Cardiac fibroblast (primary cell): ENCODE data around the gene ZC3H4.

Source experiments
- DNase-seq, 2 donors: peaks; one replicate each; pipeline versions ENCODE4 v3.0.0 to v3.0.0-alpha.2; 2010; ENCODE audit warnings: low read depth in 2 of 2
- H3K4me3 ChIP-seq, 2 donors: replicated peaks in 1 of 2; 1 replicate in 1 of 2; 2 replicates in 1 of 2; pipeline ENCODE4 v1.5.1; 2011; ENCODE audit warnings: low read depth in 2 of 2, low read length in 2 of 2, mild to moderate bottlenecking in 2 of 2, moderate library complexity in 1 of 2
- TF ChIP-seq, protein P1 (sequence below): IDR thresholded peaks from one replicate; pipeline ENCODE4 v1.5.1; 2011; ENCODE audit warnings: low read depth, mild to moderate bottlenecking, low read length, inconsistent platforms

ZC3H4 gene

DNA sequence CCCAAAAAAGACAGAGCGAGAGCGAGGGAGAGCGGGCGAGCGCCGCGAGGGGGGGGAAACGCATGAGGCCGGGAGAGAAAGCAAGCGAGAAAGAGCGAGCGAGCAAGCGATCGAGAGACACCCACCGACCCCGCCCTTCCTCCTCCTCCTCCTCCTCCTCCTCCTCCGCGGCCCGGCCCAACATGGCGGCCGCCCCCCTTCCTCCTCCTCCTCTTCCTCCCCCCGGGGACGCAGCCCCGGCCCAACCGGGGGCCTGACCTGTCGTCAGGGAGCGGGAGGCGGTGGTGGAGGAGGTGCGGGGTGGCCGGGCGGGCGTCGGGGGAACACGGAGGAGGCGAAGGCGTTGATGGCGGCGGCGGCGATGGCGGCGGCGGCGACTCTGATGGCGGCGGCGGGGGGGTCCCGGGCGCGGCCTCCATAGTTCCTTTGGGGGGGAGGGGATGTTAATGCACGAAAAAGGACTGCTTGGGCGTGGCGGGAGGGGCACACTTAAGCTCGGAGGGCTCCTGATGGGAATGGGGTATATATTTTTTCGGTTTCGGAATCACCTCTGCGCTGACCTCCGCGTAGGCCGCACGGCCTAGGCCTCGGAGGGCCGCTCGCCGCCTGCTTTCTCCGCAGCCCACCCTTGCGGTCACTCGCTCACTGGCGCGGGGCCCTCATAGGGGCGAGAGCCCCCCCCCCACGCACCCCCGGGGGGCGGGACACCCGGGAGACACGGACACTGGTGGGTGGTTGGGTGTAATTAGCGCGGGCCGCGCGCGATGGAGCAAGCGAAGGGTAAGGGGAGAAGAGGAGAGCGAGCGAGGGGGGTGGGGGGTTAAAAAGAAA lies 1.2 kb downstream of the ZC3H4 start:
- TF ChIP-seq, protein P1, sequence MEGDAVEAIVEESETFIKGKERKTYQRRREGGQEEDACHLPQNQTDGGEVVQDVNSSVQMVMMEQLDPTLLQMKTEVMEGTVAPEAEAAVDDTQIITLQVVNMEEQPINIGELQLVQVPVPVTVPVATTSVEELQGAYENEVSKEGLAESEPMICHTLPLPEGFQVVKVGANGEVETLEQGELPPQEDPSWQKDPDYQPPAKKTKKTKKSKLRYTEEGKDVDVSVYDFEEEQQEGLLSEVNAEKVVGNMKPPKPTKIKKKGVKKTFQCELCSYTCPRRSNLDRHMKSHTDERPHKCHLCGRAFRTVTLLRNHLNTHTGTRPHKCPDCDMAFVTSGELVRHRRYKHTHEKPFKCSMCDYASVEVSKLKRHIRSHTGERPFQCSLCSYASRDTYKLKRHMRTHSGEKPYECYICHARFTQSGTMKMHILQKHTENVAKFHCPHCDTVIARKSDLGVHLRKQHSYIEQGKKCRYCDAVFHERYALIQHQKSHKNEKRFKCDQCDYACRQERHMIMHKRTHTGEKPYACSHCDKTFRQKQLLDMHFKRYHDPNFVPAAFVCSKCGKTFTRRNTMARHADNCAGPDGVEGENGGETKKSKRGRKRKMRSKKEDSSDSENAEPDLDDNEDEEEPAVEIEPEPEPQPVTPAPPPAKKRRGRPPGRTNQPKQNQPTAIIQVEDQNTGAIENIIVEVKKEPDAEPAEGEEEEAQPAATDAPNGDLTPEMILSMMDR = no peak
- H3K4me3 ChIP-seq = peak overlapping the region; percentile 86 to 90
- DNase-seq = peak; percentile 88 to 94

DNA sequence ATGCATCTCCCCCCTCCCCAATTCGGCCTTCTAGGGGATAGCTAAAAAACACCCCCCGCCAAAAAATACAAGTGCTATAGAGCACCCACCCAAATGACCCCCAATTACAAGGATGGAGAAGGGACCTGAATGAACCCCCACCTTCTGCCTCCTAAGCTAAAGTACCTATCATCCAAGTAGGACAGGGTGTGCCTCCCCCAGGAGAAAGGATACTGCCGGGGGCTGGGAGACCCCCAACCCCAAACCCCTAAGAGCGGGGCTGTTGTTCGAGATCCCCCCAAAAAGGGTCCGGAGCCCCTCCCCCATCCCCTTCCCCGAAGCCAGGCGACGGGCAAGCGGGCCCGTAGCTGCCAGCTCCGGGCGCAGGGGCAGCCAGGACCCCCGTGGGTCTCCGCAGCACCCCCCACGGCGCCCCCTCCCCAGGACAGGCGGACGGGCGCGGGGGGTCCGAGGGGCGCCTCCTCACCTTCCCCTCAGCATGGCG lies 1.9 kb downstream of the ZC3H4 start:
- TF ChIP-seq, protein P1 = no peak
- peak overlapping the region; percentile 86 to 90 for H3K4me3 ChIP-seq
- DNase-seq = no peak

DNA sequence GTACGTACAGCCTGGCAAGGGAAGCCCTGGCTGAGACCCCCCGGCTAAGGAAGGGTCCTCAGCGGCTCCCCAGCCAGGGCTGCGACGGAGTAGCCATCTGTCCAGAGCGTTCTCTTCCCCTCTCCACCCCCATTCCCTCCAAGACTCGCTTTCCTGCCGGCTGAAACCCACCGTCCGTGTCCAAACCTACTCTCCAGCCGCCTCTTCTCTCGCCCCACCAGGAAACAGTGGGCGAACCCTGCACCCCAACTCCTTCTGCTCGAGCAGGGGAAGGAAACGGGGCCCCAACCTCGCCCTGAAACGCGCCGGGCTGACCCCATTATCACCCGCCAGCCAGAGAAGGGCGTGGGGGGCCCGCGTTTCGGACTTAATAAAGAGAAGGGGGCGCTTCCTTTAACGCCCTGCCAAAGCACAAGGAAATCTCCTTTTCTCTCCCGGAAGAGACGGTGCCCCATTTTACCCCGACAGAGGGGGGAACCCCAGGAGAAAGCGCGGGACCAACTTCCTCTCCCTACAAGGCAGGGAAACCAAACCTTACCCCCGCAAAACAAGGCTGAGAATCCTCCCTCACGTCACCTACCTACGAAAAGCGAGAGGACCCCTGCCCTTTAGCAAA lies 2.5 kb downstream of the ZC3H4 start:
- peak overlapping the region; percentile 86 to 90 for H3K4me3 ChIP-seq
- TF ChIP-seq, protein P1 = no peak
- DNase-seq = no peak

DNA sequence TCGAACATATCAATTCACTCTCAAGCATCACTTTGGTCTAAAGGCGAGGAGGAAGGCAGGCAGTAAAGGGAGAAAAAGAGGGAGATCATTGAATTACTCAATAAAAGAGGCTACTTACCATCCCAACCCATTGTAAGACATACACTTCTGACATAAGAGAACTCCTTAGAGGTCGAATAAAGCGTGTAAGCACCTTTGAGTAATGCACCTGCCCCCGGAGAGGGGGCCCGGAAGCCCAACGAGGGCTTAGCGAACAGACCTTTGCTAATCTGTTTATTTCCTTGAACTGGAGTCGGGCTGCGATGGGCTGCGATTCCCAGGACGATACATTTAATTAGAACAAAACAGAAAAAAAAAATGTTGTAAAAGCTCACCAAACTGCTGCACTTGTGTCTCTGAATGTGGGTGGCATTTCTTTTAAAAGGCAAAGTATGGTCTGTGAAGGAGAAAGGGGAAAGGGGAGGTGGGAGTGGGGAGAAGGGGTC lies 3.0 kb downstream of the ZC3H4 start:
- TF ChIP-seq, protein P1 = no peak
- H3K4me3 ChIP-seq = peak overlapping the region; percentile 86 to 90
- no peak for DNase-seq

DNA sequence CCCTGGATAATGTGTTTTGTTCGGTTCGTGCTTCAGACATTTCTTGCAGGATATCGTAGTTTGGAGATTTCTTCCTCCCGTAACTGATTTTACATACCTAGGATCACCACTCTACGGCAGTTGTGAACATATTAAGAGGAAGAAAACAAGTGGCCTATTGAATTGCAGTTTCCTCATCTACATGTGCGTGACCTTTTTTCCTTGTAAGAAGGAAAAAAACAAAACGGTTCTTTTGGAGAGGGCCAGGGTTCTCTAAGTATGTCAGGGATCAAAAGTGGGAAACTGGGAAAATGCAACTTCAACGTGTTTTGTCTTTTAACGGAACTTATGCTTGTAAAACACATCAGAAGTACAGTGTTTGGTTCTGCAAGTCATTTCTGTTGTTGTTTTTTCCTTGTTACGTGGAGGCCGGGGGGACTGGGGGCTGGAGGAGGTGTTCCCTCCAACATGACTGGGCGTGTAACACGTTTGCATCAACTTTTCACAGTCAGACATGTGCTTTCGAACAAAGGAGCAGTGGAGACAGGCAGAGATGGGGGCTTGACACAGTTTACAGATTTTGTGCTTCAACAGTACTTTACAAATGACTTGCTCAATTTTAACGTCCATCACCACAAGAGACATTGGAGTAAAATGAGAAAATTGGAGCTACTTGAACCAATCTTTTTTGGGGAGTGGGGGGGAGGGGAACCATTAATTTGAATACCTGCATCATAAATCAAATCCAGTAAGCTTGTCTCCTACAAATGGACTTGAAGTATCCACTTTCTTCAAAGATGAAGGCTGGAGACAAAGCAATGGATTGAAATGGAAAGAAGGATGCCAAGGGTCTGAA lies 3.8 kb downstream of the ZC3H4 start:
- peak; percentile 62 to 66 for DNase-seq
- TF ChIP-seq, protein P1 = no peak
- peak overlapping the region; percentile 86 to 90 for H3K4me3 ChIP-seq

DNA sequence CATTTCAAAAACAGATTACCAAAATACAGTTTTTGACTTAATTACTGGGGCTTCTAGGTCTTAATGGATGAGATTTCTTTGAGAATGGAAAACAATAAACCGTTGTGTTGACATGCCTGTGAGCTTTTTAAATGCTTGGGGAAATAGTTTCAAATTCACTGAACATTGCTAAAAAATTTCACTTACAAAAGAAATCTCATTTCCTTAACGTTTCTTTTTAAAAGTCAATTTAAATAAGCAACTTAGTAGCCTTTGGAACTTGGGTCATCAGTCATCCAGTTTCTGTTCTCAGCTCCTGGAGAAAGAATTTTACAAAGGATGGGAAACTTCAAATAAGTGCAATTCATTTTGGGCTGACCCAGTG lies 4.4 kb downstream of the ZC3H4 start:
- DNase-seq = no peak
- TF ChIP-seq, protein P1 = no peak
- peak overlapping the region in 1 of 2 donors; percentile 90 for H3K4me3 ChIP-seq
